ENCODE measurements around the gene TATDN2.

TATDN2 gene

GRCh38 chr3:10215578-10216368, 32.5 kb upstream of the TATDN2 start:
- DNase-seq (ENCODE audit: insufficient read length, low spot score) (no peak), FAIRE-seq (no peak)
- no peak for TF ChIP-seq CTCF (IDR thresholded peaks at IDR 0.05; ENCODE audit: insufficient read depth, missing control alignments)

DNA sequence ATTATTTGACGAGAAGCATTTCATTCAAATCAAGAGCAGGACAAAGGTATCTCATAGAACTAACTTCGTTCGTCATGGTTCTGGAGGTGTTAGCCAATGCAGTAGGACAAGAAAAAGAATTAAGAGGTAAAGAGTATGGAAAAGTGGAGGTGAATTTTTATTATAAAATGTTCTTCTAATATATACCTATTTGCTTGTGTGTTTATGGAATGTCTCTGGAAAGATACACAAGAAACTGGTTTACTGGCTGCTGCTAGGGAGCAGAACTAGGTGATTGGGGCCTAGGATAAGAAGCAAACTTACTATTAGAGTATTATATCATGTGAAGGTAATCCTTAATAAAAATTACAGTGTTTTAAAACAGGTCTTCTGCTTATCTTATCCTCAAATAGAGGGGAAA, 30.9 kb upstream of the TATDN2 start:
- TF ChIP-seq CTCF (IDR thresholded peaks at IDR 0.05; ENCODE audit: insufficient read depth, missing control alignments), result no peak
- FAIRE-seq, result no peak
- no peak for DNase-seq (ENCODE audit: insufficient read length, low spot score)

DNA sequence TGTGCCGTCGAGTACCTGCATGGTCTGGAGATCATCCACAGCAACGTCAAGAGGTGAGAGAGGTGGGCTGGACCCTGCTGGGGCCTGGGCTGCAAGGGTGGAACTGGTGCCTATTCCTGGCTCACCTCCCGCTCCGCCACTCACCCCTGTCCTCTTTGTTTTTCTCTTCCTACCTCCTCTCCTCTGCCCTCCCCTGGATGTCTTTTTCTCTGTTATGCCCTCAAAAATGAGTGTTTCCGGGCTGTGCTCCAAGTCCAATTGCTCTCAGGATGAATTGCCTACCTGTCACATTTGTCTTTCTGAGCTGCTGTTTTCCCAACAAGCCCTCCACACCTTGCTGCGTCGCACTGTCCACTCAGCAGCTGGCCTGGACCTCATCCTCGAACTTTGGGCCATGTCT, 28.5 kb upstream of the TATDN2 start:
- no peak for DNase-seq (ENCODE audit: insufficient read length, low spot score)
- TF ChIP-seq CTCF (IDR thresholded peaks at IDR 0.05; ENCODE audit: insufficient read depth, missing control alignments), result no peak
- no peak for FAIRE-seq

DNA sequence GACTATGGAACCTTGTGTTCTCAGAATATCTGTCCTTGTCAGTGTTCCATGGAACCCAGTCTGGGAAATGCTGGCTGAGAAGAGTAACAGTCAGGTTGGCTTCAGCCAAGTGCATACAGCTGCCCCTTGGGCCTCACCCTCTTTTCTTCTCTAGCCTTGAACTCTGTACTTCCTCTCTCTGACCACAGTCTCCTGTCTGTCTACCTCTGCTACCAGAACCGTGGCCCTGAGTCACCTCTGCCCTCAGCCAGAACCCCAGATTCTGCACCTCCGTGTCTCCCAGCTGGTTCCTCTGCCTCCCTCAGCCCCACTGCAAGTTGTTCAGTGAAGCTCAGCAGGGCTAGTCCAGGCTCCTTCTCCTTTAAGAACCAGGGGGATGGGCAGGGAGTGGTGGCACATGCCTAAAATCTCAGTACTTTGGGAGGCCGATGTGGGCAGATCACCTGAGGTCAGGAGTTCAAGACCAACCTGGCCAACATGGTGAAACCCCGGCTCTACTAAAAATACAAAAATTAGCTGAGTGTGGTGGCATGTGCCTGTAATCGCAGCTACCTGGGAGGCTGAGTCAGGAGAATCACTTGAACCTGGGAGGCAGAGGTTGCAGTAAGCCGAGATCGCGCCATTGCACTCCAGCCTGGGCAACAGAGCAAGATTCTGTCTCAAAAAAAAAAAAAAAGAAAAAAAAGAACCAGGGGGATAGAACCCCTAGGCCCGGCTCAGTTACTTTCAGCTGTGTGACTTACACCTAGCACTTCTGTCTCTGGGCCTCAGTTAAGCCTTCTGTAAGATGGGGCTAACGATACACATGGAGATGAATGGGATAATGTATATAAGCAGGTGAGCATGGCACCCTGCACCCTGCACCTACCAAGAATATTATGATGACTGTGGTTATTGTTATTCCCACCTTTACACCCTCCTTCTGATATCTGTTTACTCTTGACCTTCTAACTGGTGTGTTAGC, 24.3 kb upstream of the TATDN2 start:
- FAIRE-seq, result no peak
- no peak for TF ChIP-seq CTCF (IDR thresholded peaks at IDR 0.05; ENCODE audit: insufficient read depth, missing control alignments)
- no peak for DNase-seq (ENCODE audit: insufficient read length, low spot score)

DNA sequence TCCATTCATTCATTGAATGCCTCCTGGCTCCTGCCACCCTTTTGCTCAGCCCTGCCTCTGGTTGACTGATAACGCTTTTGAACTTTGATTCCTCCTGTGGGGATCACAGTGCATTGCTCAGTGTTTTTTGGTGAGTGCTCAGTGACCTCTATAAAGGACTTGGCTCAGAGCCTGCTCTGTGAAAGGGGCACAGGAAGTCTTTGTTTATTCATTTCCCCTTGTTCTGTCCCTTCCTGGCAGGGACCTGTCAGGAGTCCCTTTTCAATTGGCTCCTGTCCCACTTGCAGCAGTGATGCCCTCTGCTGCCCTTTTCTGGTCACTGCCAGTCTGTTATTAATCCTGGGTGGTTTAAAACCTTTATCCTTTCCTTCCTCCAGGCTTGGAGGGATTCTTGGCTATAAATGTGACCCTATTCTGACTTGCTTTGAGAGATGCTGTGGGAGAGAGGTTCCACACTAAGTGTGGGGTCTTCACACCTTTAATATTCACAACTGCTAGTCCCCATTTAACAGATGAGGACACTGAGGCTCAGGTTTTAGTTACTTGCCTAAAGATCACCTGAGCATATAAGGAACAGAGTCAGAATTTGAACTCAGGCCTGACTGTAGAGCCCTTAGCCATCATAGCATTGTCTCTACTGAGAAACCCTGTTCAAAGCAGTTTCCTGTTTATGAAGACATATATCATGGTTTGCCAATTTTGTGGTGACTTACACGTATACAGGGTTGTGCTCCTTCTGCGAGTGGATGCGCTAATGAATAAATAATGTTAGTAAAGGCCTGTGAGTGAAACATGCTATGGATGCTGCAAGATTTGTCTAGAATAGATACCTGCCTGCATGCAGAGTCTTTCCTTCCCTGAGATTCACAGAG, 23.2 kb upstream of the TATDN2 start:
- peak; percentile 51 for DNase-seq (ENCODE audit: insufficient read length, low spot score)
- peak; percentile 75 for TF ChIP-seq CTCF (IDR thresholded peaks at IDR 0.05; ENCODE audit: insufficient read depth, missing control alignments)
- FAIRE-seq, result no peak

DNA sequence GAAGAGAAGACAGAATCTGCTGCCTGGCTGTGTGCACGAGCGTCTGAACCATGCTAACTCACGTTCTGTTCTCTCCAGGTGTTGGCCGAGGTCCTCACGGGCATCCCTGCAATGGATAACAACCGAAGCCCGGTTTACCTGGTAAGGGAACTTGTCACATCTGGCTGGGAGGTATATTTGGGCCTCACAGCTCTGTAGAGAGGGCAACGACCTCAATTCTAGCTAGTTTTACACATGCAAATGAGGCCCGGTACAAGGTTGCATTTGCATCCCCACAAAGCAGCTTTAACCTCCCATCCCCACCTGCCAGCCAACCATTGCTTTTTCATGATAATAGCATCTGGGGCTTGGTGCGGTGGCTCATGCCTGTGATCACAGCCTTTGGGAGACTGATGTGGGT, 22.0 kb upstream of the TATDN2 start:
- no peak for TF ChIP-seq CTCF (IDR thresholded peaks at IDR 0.05; ENCODE audit: insufficient read depth, missing control alignments)
- DNase-seq (ENCODE audit: insufficient read length, low spot score) (no peak), FAIRE-seq (no peak)

Data from D721Med (cell line).